Body of pancreas (tissue), 4 donors: Measurements from ENCODE around the gene JCHAIN. TPM values are rescaled to one million over a fixed set of nuclear protein-coding genes. Genes with fewer than 3 reads are reported as not detected.

Experiments
- ATAC-seq: fragments of 150-250 bp; one replicate; pipeline ENCODE4 v1.9.1; 2016
- DNase-seq, 4 donors: peaks; one replicate each; pipeline ENCODE4 v3.0.0-alpha.2; 2019
- H3K27ac ChIP-seq, 4 donors: fragments of 200-600 bp; sonication (generic); 1 replicate in 3 of 4; 2 replicates in 1 of 4; pipeline versions ENCODE4 v1.5.1 to v1.6.1; 2016 to 2019; ENCODE audit warnings: mild to moderate bottlenecking in 1 of 4, mixed read lengths in 1 of 4, moderate library complexity in 1 of 4
- H3K27me3 ChIP-seq, 2 donors: fragments of 200-600 bp; sonication (generic); one replicate each; pipeline ENCODE4 v1.6.0; 2016; ENCODE audit warnings: mild to moderate bottlenecking in 1 of 2
- H3K36me3 ChIP-seq, 2 donors: fragments of 200-600 bp; sonication (generic); replicated peaks in 1 of 2; 2 replicates each; pipeline ENCODE4 v1.5.1; 2016; ENCODE audit warnings: low read depth in 2 of 2; ENCODE audit not compliant: insufficient read depth in 1 of 2
- H3K4me1 ChIP-seq: fragments of 200-600 bp; sonication (generic); one replicate; pipeline ENCODE4 v1.6.0; 2016
- H3K4me3 ChIP-seq, 2 donors: fragments of 200-600 bp; sonication (generic); 1 replicate in 1 of 2; 2 replicates in 1 of 2; pipeline ENCODE4 v1.5.1; 2016 to 2019
- H3K9me3 ChIP-seq, 3 donors: fragments of 200-600 bp; sonication (generic); 1 replicate in 2 of 3; 2 replicates in 1 of 3; pipeline ENCODE4 v1.5.1; 2016
- CTCF ChIP-seq, 7 experiments: fragments of 450-650 bp in 4 of 7; fragments of 200-600 bp in 3 of 7; sonication (generic) in 3 of 7; IDR thresholded peaks; one replicate each; pipeline ENCODE4 v1.5.1; 2016 to 2019; ENCODE audit warnings: antibody characterized with exemption in 7 of 7
- POLR2A ChIP-seq, 3 donors: fragments of 450-650 bp; IDR thresholded peaks; one replicate each; pipeline ENCODE4 v1.6.1; 2016; ENCODE audit warnings: antibody characterized with exemption in 3 of 3, mild to moderate bottlenecking in 2 of 3
- WGBS, 2 donors: methylation state at CpG; one replicate each; pipeline ENCODE4 v1.1.5; 2017; 5-methylcytosine and 5-hydroxymethylcytosine counted together
- intact Hi-C: fragments of 100-400 bp; cut with DNase I; formaldehyde crosslinking; loops from one replicate; pipeline ENCODE4 v1.15.1; 2023
- total RNA-seq, 2 donors: library from RNA; depleted of rRNA; stranded (reverse); fragments of >200 nt; gene quantifications; one replicate each; pipeline ENCODE4 v1.1.0, GENCODE V29; 2016

Gene JCHAIN
- total RNA-seq, 2 donors from 2014 or later, result 13.2 to 27.7 TPM

GRCh38 chr4:70681704-70682103, 15.4 kb upstream of the JCHAIN start:
- Histone ChIP-seq H3K4me1 (no peaks in the 10 kb centered on the region), H3K27me3 (no peaks in the 10 kb centered on the region), H3K27ac (no peak overlapping the region), H3K4me3 (no peak overlapping the region), H3K9me3 (no peaks in the 10 kb centered on the region), H3K36me3 (no peaks in the 10 kb centered on the region)
- ATAC-seq (no peak), DNase-seq (no peak)
- no peak for TF ChIP-seq POLR2A (IDR thresholded peaks at IDR 0.05)
- TF ChIP-seq CTCF (IDR thresholded peaks at IDR 0.05), result no peak
- intact Hi-C loops, result no loop called here

GRCh38 chr4:70680934-70681333, 14.6 kb upstream of the JCHAIN start:
- H3K27me3 ChIP-seq, result no peaks in the 10 kb centered on the region
- no peaks in the 10 kb centered on the region for H3K9me3 ChIP-seq
- H3K4me1 ChIP-seq, result no peaks in the 10 kb centered on the region
- no peak overlapping the region for H3K27ac ChIP-seq
- DNase-seq (no peak), ATAC-seq (no peak)
- no peak for TF ChIP-seq POLR2A (IDR thresholded peaks at IDR 0.05)
- no peaks in the 10 kb centered on the region for H3K36me3 ChIP-seq
- H3K4me3 ChIP-seq, result no peak overlapping the region
- intact Hi-C loops, result no loop called here

- intact Hi-C loops, result no loop called here
- Histone ChIP-seq H3K9me3 (no peaks in the 10 kb centered on the region), H3K27me3 (no peaks in the 10 kb centered on the region), H3K4me1 (no peaks in the 10 kb centered on the region), H3K4me3 (no peak overlapping the region), H3K36me3 (no peaks in the 10 kb centered on the region), H3K27ac (no peak overlapping the region)
- no peak for TF ChIP-seq CTCF (IDR thresholded peaks at IDR 0.05)
- no peak for TF ChIP-seq POLR2A (IDR thresholded peaks at IDR 0.05)
- ATAC-seq (no peak), DNase-seq (no peak)
- 81 to 84% methylated on average over 1 of the region's 1 CpG for WGBS, 2 donors
Observed at GRCh38 chr4:70678383-70678999, 12.2 kb upstream of the JCHAIN start.

- TF ChIP-seq POLR2A (IDR thresholded peaks at IDR 0.05) (no peak), CTCF (IDR thresholded peaks at IDR 0.05) (no peak)
- Histone ChIP-seq H3K27me3 (no peaks in the 10 kb centered on the region), H3K4me3 (no peak overlapping the region), H3K36me3 (no peaks in the 10 kb centered on the region), H3K9me3 (no peaks in the 10 kb centered on the region), H3K4me1 (no peaks in the 10 kb centered on the region), H3K27ac (no peak overlapping the region)
- intact Hi-C loops, result no loop called here
- WGBS, 2 donors, result 86 to 90% methylated on average over 6 of the region's 6 CpGs
- ATAC-seq (no peak), DNase-seq (no peak)
Observed at GRCh38 chr4:70676554-70677090, 10.3 kb upstream of the JCHAIN start.

- Histone ChIP-seq H3K4me1 (no peaks in the 10 kb centered on the region), H3K27ac (no peak overlapping the region), H3K36me3 (no peaks in the 10 kb centered on the region), H3K9me3 (no peaks in the 10 kb centered on the region), H3K27me3 (no peaks in the 10 kb centered on the region), H3K4me3 (no peak overlapping the region)
- no peak for DNase-seq
- 63 to 70% methylated on average over 1 of the region's 1 CpG for WGBS, 2 donors
- intact Hi-C loops, result no loop called here
- no peak for TF ChIP-seq CTCF (IDR thresholded peaks at IDR 0.05)
- TF ChIP-seq POLR2A (IDR thresholded peaks at IDR 0.05), result no peak
- ATAC-seq, result no peak
Observed at GRCh38 chr4:70674731-70675130, 8.4 kb upstream of the JCHAIN start.
